HEK293T (cell line): ENCODE measurements around the gene IGFBP5.

Experiments
- ARNT ChIP-seq: fragments of 450-650 bp; IDR thresholded peaks from 2 replicates; pipeline ENCODE4 v1.6.1; 2017; ENCODE audit warnings: mild to moderate bottlenecking
- BHLHE40 ChIP-seq: fragments of 450-650 bp; IDR thresholded peaks from 2 replicates; pipeline ENCODE4 v1.6.1; 2016; ENCODE audit warnings: mild to moderate bottlenecking, moderate library complexity, borderline replicate concordance
- CTBP1 ChIP-seq: fragments of 450-650 bp; IDR thresholded peaks from 2 replicates; pipeline ENCODE4 v1.6.1; 2016; ENCODE audit warnings: borderline replicate concordance
- ELF4 ChIP-seq: fragments of 450-650 bp; IDR thresholded peaks from 2 replicates; pipeline ENCODE4 v1.6.1; 2017; ENCODE audit warnings: antibody characterized with exemption
- FOXA1 ChIP-seq: fragments of 450-650 bp; IDR thresholded peaks from 2 replicates; pipeline ENCODE4 v1.6.1; 2016; ENCODE audit warnings: mild to moderate bottlenecking
- FOXK2 ChIP-seq: fragments of 450-650 bp; IDR thresholded peaks from 2 replicates; pipeline ENCODE4 v1.6.1; 2016; ENCODE audit warnings: mild to moderate bottlenecking
- FOXM1 ChIP-seq: fragments of 450-650 bp; IDR thresholded peaks from 2 replicates; pipeline ENCODE4 v1.6.1; 2017; ENCODE audit warnings: mild to moderate bottlenecking, borderline replicate concordance
- L3MBTL2 ChIP-seq: fragments of 450-650 bp; conservative IDR thresholded peaks from 2 replicates; pipeline ENCODE4 v1.6.1; 2016; ENCODE audit warnings: mild to moderate bottlenecking
- LEF1 ChIP-seq: fragments of 450-650 bp; IDR thresholded peaks from 2 replicates; pipeline ENCODE4 v1.6.1; 2017; ENCODE audit warnings: mild to moderate bottlenecking, borderline replicate concordance
- PKNOX1 ChIP-seq: fragments of 450-650 bp; IDR thresholded peaks from 2 replicates; pipeline ENCODE4 v1.6.1; 2016
- SP1 ChIP-seq: fragments of 450-650 bp; IDR thresholded peaks from 2 replicates; pipeline ENCODE4 v1.6.1; 2017
- SUZ12 ChIP-seq: fragments of 450-650 bp; IDR thresholded peaks from 2 replicates; pipeline ENCODE4 v1.6.1; 2016; ENCODE audit warnings: mild to moderate bottlenecking
- TARDBP ChIP-seq: fragments of 450-650 bp; IDR thresholded peaks from 2 replicates; pipeline ENCODE4 v1.6.1; 2016
- ZNF384 ChIP-seq: fragments of 450-650 bp; IDR thresholded peaks from 2 replicates; pipeline ENCODE4 v1.6.1; 2016

DNA sequence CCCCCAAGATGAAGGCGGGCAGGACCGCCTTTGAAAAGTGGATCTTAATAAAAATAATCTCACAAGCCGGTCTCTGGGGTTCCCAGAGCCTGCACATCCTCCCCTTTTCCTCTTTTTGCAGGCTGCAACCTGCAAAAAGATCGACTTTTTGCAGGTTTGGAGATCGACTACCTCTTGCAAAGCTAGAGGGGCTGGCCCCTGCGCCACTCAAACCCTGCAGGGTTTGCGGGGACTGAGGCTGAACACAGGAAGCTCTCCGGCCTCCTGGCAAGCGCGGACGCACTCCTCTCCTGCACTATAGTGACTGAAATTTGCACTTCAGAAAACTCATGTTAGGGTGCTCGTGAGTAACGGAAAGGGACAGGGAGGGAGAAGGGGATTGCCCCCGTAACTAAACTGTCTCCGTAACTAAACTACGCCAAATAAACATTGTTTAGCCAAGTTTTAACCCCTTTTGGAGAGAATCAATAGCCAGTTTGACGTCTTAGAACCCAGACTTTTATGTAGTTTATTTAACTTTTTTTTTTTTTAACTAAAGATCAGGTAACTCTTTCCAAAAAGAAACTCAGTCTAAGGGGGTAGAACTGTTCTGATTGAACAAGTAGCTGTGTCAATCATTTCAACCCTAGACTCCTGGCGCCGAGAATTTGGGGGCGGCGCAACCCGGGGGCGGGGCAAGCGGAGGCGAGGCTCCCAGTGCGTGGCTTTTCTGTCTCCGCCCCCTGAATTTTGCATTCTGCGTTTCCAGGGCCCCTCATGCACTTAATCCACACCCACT lies 2.5 kb downstream of the IGFBP5 start:
- TF ChIP-seq TARDBP (no peak), L3MBTL2 (no peak), FOXM1 (no peak), SP1 (no peak), PKNOX1 (peak; percentile 98), ELF4 (no peak), SUZ12 (no peak), BHLHE40 (no peak), FOXK2 (no peak), ARNT (no peak), ZNF384 (no peak), FOXA1 (no peak), LEF1 (no peak), CTBP1 (no peak)
